Measurements from ENCODE around the gene TERF2IP. TPM values are rescaled to one million over a fixed set of nuclear protein-coding genes. Genes with fewer than 3 reads are reported as not detected.

The TERF2IP gene
- total and polyA plus RNA-seq, 2 of the 13 experiments (the other 11 are each of a cell fraction or from before 2014, with no cell fraction given): 26.4 to 50.2 TPM

- TF ChIP-seq SRSF9 (IDR thresholded peaks at IDR 0.05; ENCODE audit: borderline replicate concordance, insufficient read depth, low read depth, low read length, poor library complexity, severe bottlenecking) (no peak), ZNF326 (CRISPR knock-in tag; IDR thresholded peaks at IDR 0.05; ENCODE audit: borderline replicate concordance) (no peak), ZNF350 (CRISPR knock-in tag; IDR thresholded peaks at IDR 0.05; ENCODE audit: borderline replicate concordance, low read depth) (peak; percentile 93), ZNF670 (CRISPR knock-in tag; IDR thresholded peaks at IDR 0.05; ENCODE audit: borderline replicate concordance) (peak; percentile 93), ATAD3A (CRISPR knock-in tag; IDR thresholded peaks at IDR 0.05) (no peak), CTCF (CRISPR knock-in tag; IDR thresholded peaks at IDR 0.05) (peak; percentile 15; the same call in 1 of the 2 replicates), BORCS8-MEF2B (CRISPR knock-in tag; IDR thresholded peaks at IDR 0.05) (peak; percentile 55; the same call in 1 of the 2 replicates), ZNF276 (CRISPR knock-in tag; IDR thresholded peaks at IDR 0.05; ENCODE audit: low read depth) (no peak; the same call in 1 of the 2 replicates), MIER3 (CRISPR knock-in tag; IDR thresholded peaks at IDR 0.05; ENCODE audit: borderline replicate concordance) (peak; percentile 86; the same call in 1 of the 2 replicates), KMT2B (CRISPR knock-in tag; IDR thresholded peaks at IDR 0.05) (peak; percentile 91), TOE1 (CRISPR knock-in tag; IDR thresholded peaks at IDR 0.05) (no peak), SALL1 (CRISPR knock-in tag; IDR thresholded peaks at IDR 0.05) (peak; percentile 90), ZNF781 (CRISPR knock-in tag; IDR thresholded peaks at IDR 0.05; ENCODE audit: borderline replicate concordance, not compliant biosample characterization) (peak; percentile 88)
- TF ChIP-seq, protein P1, sequence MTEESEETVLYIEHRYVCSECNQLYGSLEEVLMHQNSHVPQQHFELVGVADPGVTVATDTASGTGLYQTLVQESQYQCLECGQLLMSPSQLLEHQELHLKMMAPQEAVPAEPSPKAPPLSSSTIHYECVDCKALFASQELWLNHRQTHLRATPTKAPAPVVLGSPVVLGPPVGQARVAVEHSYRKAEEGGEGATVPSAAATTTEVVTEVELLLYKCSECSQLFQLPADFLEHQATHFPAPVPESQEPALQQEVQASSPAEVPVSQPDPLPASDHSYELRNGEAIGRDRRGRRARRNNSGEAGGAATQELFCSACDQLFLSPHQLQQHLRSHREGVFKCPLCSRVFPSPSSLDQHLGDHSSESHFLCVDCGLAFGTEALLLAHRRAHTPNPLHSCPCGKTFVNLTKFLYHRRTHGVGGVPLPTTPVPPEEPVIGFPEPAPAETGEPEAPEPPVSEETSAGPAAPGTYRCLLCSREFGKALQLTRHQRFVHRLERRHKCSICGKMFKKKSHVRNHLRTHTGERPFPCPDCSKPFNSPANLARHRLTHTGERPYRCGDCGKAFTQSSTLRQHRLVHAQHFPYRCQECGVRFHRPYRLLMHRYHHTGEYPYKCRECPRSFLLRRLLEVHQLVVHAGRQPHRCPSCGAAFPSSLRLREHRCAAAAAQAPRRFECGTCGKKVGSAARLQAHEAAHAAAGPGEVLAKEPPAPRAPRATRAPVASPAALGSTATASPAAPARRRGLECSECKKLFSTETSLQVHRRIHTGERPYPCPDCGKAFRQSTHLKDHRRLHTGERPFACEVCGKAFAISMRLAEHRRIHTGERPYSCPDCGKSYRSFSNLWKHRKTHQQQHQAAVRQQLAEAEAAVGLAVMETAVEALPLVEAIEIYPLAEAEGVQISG (CRISPR knock-in tag; IDR thresholded peaks at IDR 0.05): peak; percentile 94
- TF ChIP-seq, protein P2, sequence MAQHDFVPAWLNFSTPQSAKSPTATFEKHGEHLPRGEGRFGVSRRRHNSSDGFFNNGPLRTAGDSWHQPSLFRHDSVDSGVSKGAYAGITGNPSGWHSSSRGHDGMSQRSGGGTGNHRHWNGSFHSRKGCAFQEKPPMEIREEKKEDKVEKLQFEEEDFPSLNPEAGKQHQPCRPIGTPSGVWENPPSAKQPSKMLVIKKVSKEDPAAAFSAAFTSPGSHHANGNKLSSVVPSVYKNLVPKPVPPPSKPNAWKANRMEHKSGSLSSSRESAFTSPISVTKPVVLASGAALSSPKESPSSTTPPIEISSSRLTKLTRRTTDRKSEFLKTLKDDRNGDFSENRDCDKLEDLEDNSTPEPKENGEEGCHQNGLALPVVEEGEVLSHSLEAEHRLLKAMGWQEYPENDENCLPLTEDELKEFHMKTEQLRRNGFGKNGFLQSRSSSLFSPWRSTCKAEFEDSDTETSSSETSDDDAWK (CRISPR knock-in tag; IDR thresholded peaks at IDR 0.05): no peak
- TF ChIP-seq, protein P3, sequence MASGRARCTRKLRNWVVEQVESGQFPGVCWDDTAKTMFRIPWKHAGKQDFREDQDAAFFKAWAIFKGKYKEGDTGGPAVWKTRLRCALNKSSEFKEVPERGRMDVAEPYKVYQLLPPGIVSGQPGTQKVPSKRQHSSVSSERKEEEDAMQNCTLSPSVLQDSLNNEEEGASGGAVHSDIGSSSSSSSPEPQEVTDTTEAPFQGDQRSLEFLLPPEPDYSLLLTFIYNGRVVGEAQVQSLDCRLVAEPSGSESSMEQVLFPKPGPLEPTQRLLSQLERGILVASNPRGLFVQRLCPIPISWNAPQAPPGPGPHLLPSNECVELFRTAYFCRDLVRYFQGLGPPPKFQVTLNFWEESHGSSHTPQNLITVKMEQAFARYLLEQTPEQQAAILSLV (CRISPR knock-in tag; IDR thresholded peaks at IDR 0.05; ENCODE audit: borderline replicate concordance): peak; percentile 75; the same call in 1 of the 2 replicates
- TF ChIP-seq, protein P4, sequence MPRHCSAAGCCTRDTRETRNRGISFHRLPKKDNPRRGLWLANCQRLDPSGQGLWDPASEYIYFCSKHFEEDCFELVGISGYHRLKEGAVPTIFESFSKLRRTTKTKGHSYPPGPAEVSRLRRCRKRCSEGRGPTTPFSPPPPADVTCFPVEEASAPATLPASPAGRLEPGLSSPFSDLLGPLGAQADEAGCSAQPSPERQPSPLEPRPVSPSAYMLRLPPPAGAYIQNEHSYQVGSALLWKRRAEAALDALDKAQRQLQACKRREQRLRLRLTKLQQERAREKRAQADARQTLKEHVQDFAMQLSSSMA (CRISPR knock-in tag; IDR thresholded peaks at IDR 0.05): peak; percentile 61; the same call in 1 of the 2 replicates
These were observed 24.6 kb upstream of the TERF2IP start, which contains the start of gene ADAT1 (continued) for GRCh38 chr16:75622761-75623605.

All from HepG2 (cell line).